ENCODE data around the gene RMND5A. TPM values are rescaled to one million over a fixed set of nuclear protein-coding genes. Genes with fewer than 3 reads are reported as not detected.

Gene RMND5A
- total RNA-seq, 1 donor from 2014 or later = 49.6 TPM

- Mint-ChIP-seq H3K4me1 (ENCODE audit: low read depth) (no peaks in the 10 kb centered on the region), H3K9me3 (ENCODE audit: low read depth) (no peaks in the 10 kb centered on the region), H3K27ac (no peak overlapping the region), H3K4me3 (ENCODE audit: low read depth) (no peak overlapping the region), H3K36me3 (ENCODE audit: insufficient read depth) (peaks cover 6% of the 10 kb centered on the region), H3K27me3 (no peaks in the 10 kb centered on the region)
- no peak for DNase-seq (ENCODE audit: low spot score, unreplicated experiment)
- no peak for TF ChIP-seq CTCF (IDR thresholded peaks at IDR 0.05; ENCODE audit: unreplicated experiment)
Measured at GRCh38 chr2:86686460-86686859, 33.6 kb upstream of the RMND5A start.

DNA sequence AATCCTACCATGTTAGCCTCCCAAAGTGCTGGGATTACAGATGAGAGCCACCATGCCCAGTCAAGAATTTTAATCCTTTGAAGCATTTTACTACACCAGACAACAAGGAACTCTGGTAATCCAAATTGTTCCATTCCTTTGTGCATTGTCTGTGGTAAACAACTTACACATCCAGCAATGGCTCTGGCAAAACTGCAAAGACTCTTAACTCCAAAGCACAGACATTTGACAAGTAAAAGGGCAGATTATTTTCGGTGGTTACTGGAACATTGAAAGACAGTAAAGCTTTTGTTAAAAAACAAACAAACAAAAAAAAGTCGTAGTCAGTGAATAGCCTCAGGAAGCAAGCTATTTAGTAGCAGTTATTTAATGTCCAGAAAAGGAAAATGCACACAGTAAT is 33.2 kb upstream of the RMND5A start:
- Mint-ChIP-seq H3K9me3 (ENCODE audit: low read depth) (no peaks in the 10 kb centered on the region), H3K27ac (no peak overlapping the region), H3K4me1 (ENCODE audit: low read depth) (no peaks in the 10 kb centered on the region), H3K36me3 (ENCODE audit: insufficient read depth) (peaks cover 6% of the 10 kb centered on the region), H3K27me3 (no peaks in the 10 kb centered on the region), H3K4me3 (ENCODE audit: low read depth) (no peak overlapping the region)
- no peak for DNase-seq (ENCODE audit: low spot score, unreplicated experiment)
- TF ChIP-seq CTCF (IDR thresholded peaks at IDR 0.05; ENCODE audit: unreplicated experiment) = no peak

DNA sequence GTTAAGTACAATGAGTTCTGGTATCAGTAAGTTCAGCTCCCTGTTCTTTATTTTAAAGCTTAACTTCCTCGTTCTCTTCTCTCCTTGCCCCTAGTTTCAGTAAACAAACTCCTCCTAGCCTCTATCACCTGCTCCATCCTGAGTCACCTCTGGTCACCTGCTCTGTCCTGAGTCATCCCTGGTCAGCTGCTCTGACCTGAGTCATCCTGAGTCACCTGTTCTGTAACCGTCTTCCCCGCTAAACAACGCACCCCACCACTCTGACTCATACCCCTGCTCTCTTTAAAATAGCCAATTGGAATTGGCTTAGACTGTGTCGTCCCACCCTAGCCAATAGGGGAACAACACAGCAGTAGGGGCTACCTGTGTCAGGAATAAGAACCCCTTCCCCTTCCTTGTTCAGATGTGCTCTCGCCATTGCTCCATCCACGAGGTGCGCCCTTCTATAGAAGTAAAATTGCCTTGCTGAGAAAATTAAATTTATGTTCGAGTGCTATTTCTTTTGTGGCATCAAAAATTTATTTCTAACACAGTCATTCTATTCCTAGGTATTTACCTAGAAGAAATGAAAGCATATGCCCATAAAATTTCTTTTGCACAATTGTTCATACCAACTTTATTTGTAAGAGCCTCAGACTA is 24.9 kb upstream of the RMND5A start:
- Mint-ChIP-seq H3K27ac (no peak overlapping the region), H3K36me3 (ENCODE audit: insufficient read depth) (peaks cover 17% of the 10 kb centered on the region), H3K9me3 (ENCODE audit: low read depth) (peaks cover 22% of the 10 kb centered on the region), H3K4me3 (ENCODE audit: low read depth) (no peak overlapping the region), H3K27me3 (no peaks in the 10 kb centered on the region), H3K4me1 (ENCODE audit: low read depth) (peaks cover 4% of the 10 kb centered on the region)
- TF ChIP-seq CTCF (IDR thresholded peaks at IDR 0.05; ENCODE audit: unreplicated experiment) = no peak
- DNase-seq (ENCODE audit: low spot score, unreplicated experiment) = no peak

DNA sequence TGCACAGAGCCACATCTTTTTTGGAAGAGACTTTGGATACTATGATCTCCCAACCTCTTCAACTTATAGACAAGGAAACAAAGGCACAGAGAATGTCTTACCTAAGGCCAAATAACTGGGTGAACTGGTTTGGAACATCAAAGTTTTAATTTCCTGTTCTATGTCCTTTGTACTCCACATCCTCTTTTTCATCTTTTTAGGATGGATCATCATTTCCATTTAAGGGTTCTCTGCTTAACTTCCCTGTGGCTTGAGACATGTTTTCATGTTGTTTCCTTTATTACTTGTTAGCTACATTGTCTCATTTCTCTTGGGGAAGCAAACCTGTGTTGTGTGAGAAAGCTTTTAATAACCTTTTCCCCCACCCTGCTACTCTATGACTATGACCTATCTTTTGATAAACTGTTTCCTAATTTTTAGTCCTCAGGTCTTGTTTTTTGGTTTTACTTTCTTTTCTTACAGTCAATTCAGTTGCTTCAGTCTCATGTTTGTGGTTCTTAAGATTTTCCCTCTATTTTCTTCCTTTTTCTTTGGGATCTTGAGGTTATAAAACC is 22.5 kb upstream of the RMND5A start:
- Mint-ChIP-seq H3K4me1 (ENCODE audit: low read depth) (peaks cover 4% of the 10 kb centered on the region), H3K27ac (no peak overlapping the region), H3K4me3 (ENCODE audit: low read depth) (no peak overlapping the region), H3K27me3 (no peaks in the 10 kb centered on the region), H3K36me3 (ENCODE audit: insufficient read depth) (peaks cover 16% of the 10 kb centered on the region), H3K9me3 (ENCODE audit: low read depth) (peaks cover 22% of the 10 kb centered on the region)
- no peak for TF ChIP-seq CTCF (IDR thresholded peaks at IDR 0.05; ENCODE audit: unreplicated experiment)
- DNase-seq (ENCODE audit: low spot score, unreplicated experiment) = no peak

DNA sequence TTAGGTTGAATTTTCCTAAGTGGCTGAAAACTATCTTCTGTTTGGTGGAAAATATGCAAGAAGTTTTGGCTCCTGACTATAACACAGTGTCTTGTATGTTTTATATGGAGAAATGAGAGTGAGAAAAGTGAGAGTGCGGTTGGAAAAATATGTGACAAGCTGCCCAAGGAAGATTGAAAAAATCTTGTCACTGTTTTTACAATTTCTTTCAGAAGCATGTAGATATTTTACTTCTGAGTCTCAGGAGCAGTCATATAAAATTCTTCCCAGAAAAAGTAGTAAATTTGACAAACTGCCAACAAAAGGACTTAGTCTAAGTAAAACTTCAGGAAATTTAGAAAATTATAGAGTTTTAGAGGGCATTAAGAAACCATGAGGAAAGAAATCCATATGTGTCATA is 19.4 kb upstream of the RMND5A start:
- H3K27ac Mint-ChIP-seq = no peak overlapping the region
- no peak for TF ChIP-seq CTCF (IDR thresholded peaks at IDR 0.05; ENCODE audit: unreplicated experiment)
- H3K27me3 Mint-ChIP-seq = no peaks in the 10 kb centered on the region
- H3K4me1 Mint-ChIP-seq (ENCODE audit: low read depth) = peaks cover 18% of the 10 kb centered on the region
- no peak overlapping the region for H3K4me3 Mint-ChIP-seq (ENCODE audit: low read depth)
- H3K36me3 Mint-ChIP-seq (ENCODE audit: insufficient read depth) = peaks cover under 1% of the 10 kb centered on the region
- H3K9me3 Mint-ChIP-seq (ENCODE audit: low read depth) = peaks cover 2% of the 10 kb centered on the region
- no peak for DNase-seq (ENCODE audit: low spot score, unreplicated experiment)

Data from progenitor cell of endocrine pancreas (in vitro differentiated cells).